ENCODE results near the gene DYSF.

The DYSF gene

DNA sequence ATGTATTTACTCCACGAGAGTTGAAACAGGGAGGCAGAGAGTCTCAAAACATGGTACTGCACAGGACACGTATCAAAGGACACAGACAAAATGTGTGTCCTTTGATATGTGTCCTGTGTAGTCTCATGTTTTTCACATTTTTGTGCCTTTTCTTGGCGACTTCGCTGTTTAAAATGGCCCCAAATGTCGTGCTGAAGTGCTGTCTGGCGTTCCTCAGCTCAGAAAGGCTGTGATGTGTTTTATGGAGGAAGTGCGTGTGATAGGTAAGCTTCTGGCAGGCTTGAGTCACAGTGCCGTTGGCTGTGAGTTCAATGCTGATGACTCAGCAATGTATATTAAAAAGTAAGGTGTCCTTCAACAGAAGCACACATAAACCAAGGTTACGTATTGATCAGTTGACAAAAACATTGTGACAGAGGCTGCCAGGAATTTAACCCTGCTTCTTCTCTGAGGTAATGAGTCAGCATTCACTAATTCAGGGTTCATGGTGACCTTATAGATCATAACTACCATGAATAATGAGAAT lies 78.2 kb downstream of the DYSF start:
- DNase-seq, result no peak

DNA sequence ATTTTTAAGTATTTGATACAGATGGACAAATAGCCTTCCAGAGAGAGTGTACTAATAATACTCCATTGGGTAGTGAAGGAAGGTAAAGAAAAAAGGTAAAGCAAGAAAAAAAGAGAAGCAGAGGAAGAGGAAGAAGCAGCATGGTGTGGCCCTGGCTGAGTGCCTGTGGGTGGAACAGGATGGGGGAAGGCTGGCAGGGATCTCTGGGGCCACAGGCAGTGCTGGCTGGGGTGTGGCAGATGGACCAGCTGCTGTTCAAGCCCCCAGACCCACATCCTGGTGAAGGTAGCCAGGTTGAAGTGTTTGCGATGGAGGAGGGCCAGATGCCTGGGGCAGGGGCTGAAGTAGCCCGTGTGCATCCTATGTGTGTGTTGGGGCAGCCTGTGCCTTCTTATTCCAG lies 79.0 kb downstream of the DYSF start:
- DNase-seq, result no peak

DNA sequence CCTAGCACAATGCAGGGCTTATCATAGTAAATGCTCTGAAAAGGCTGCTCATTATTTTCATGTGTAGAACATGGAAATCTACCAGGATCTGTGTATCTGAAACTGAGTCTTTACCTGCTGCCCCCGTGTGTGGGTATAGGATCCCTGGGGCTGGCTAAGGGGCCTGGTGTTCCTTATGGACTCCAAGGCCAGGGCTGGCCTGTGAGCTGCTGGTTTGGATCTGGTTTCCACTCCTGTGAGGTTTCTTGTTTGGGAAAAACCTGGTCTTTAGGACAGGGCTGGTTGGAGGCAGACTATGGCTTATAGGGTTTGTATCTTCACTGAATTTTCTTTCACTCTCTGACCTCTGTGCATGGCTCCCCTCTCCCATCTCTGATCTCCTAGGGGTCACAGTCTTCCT lies 80.8 kb downstream of the DYSF start:
- DNase-seq, result no peak

DNA sequence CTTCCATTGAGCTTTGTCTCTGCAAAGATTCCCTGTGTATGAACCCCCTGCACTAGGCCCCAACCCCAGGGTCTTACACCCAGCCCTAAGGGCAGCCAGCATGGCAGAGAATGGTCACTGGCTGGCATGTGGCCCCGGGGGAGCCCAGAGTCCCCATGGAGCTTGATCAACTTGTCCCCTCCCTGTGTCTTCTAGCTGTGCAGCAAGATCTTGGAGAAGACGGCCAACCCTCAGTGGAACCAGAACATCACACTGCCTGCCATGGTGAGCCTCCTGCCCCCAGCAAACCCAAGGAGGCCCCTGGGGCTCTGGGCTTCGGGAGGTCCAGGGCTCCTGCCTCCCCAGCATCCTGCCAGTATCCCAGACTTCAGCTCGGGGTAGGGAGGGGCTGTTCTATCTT lies 81.5 kb downstream of the DYSF start:
- DNase-seq, result no peak

DNA sequence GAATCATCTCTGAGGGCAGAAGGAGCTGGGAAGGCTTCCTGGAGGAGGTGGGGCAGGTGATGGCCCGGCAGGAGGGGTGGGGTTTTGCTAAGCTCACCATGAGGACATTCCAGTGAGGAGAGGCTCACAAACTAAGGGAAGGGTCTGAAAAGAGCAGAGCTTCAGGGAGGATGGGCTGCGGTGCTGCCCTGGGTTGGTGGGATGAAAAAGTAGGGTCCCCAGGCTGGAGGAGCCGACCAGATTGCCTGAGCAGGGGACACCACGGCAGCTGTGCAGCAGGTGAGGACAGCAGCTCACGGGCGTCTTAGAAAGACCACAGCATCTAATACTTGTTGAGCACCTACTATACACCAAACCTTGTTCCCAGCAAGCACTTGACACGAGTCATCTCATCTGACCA lies 82.2 kb downstream of the DYSF start:
- DNase-seq, result no peak

DNA sequence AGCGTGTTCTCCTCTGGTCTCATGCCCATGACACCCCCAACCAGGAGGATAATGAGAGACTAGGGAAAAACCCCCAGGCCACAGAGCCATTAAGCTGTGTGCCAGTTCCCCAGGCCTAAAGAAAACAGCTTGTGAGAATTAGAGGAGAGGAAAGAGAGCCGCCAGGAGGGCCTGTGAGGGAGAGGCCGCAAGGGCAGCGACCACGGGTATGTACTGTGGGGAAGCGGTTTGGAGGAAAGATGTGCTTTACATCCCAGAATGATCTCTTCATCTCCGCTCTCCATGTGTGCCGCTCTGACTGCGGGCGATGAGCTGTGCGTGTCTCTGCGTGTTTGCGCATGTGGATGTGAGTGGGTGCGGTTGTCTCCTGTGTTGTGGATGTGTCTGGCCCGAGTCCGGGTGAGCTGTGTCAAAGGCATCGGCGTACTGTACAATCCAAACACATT lies 82.9 kb downstream of the DYSF start:
- DNase-seq, result no peak

DNA sequence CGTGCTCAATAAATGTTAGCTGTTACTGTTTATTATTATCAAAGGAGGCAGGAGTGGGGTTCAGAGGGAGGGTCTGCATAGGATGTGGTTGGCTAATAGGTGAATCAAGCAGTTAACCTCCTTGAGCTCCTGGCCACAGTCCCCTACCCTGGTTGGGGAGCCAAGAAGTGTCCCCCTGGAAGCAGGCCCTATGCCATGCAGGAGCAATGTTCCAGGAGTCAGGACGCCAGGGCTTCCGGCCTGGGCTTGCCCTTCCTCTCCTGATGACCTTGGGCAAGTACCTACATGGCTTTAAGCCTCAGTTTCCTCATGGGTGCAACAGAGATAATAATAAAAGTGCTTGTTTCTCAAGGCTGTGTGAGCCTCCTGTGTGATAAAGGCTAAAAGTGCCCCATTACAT lies 84.9 kb downstream of the DYSF start:
- no peak for DNase-seq

DNA sequence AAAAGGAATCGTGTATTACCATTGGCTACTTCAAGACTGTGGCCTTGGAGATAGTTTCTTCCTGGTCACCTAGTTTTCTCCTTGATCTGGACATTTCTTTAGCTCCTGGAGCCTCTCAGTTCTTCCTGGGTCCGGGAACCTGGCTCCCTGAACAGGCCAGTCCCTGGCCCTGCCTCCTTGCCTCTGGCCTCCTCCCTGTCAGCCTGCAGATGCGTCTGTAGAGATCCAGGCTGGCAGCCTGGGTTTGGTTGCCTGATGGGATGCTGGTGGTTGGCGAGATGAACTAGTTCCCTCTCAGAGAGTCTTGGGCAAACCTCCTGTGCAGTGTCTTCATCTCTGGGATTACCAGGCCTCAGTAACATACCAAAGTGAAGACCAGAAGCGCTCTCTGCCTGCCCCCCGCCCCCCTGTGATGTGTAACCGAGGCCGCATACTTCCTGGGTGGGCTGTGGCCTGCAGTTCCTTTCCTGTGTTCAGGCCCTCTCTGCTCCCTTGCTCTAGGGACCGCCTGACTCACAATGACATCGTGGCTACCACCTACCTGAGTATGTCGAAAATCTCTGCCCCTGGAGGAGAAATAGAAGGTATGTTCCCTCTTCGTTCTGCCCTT lies 85.4 kb downstream of the DYSF start:
- DNase-seq, result no peak

DNA sequence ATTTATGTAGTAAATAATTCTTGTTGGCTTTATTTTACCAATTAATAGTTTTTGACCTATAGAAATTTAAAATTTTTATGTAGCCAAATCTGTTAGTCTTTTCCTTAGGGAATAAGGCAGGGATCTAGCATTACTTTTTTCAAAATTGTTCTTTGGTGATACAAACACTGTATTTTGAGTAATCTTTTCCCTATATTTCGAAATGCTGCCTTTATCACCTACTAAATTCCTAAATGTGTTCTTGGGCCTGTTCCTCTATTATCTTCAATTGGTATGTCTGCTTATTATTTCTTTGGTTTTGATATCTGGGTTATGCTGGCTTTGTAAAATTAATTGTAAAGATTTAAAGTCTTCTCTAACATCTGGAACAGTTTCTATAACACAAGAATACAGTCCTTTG lies 87.5 kb downstream of the DYSF start:
- no peak for DNase-seq

DNA sequence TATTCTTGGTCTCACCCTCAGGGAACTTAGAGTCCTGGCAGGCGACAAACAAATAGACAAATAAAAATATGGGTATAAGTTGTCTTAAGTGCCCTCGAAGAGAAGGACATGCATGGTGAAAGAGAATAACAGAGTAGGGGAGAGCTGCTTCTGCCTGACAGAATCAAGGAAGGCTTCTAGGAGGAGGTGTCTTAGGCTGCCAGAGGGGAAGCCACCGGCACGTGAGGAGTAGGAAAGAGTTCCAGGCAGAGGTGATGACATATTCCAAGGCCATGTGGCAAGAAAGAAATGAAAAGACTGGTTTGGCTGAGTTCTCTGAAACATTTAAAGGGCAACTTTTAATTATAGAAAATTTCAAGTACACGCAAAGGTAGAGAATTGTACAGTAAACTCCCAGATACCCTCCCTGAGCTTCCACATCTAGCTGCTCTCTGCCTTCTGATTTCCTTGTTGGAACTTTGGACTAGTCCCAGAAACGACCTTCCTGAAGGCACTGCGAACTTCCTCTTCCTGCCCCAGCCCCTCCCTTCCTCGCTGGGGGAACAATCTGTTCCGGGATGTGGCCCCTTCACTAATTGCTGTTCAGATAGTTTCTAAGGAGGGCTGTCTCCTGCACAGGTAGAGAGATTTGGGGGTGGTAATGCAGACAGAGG lies 91.7 kb downstream of the DYSF start:
- DNase-seq, result no peak

DNA sequence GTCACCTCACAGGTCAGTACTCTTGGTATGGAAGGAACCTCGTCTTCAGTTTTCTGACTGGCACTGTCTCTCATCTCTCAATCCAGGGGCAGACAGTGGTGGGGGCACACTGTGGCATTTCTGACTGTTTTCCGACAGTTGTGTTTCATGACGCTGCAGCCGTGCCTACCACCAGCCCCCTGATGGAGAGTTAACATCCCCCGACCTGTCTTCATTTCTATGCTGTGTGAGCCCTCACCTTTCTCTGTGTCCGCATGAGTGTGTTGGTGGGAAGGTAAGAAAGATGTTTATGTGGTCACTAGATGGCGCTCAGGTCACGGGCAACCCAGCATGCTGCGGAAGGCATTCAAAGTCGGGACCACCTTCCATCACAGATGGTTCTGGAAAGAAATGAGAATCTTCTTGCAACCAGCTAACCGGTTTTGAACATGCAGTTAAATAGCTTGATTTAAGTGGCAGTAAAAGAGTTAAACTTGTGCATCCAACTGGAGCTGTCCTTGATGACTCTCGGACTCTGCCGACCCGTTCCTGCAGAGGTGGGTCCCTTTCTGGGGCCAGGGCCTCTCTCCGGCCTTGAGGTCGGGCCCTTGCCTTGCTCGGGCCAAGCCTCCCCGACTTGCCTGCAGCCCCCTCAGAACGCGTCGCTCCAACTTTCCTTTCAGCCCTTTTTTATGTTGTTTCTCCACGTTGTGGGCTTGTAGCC lies 92.4 kb downstream of the DYSF start:
- DNase-seq, result peak; percentile 52 to 58

DNA sequence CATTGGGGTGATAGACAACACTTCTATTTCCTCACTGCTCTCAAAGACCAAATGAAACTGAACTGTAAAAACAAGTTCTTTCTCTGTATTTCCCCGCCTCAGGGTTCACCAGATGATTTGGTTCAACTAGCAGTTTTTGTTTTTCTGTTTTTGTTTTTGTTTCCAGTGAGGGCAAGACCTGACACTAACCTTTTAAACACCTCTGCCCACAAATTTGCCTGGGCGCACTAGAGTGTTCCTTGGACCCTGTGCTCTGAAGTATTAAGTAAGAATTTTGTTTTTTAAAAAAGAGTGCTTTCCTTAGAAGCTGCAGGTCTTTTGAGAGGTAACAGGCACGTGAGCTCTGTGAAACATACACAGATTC lies 92.9 kb downstream of the DYSF start:
- DNase-seq, result no peak

DNA sequence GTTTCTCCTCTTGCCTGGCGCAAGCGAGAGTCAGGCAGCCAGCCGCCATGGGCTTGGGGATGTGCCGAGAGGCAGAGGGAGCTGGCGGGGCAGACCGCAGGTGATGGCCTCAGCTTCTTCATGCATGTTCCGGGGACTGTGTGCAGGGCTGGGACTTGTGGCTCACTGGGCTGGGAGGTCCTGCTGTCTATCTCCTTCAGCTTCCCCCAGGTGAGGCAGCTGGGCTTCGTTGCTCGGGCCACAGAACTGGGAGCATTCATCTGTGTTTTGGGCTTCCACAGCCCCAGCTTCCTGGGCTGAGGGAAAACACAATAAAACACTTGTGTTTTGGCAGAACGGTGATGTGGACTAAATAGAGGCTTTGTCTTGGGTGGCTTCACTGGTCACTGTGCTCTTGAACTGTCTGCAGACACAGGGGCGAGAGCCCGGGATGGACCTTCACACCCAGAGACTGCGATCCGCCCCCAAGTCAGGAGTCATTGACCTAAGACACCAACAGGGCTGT lies 93.5 kb downstream of the DYSF start:
- no peak for DNase-seq

DNA sequence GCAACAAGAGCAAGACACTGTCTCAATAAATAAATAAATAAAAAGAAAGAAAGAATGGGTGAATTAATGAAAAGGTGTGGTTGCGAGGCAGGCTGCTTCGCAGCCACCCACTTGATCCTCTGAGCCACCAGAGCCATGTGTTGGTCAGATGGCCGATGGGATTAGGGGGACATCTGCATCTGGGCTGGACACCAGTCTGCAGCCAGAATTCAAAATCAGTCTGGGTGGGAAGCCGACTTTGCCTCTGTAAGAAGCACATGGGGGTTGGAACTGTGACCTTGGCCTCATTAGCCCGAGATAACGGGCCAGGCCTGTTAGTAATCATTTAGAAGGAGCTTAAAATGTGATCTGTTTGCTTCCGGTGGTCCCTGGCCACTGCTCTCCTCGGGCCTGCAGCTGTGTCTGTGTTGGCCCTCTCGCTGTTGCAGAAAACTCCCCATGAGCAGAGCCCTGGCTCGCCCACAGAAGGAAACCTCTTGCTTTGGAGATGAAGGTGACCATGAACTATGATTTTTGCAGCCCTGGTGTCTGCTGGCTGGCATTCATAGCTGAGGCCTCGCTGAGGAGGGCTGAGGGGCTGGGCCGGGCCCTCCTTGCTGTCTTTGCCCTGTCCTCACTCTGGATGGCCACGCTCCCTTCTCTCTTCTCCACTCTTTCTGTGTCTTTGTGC lies 94.4 kb downstream of the DYSF start:
- no peak for DNase-seq

DNA sequence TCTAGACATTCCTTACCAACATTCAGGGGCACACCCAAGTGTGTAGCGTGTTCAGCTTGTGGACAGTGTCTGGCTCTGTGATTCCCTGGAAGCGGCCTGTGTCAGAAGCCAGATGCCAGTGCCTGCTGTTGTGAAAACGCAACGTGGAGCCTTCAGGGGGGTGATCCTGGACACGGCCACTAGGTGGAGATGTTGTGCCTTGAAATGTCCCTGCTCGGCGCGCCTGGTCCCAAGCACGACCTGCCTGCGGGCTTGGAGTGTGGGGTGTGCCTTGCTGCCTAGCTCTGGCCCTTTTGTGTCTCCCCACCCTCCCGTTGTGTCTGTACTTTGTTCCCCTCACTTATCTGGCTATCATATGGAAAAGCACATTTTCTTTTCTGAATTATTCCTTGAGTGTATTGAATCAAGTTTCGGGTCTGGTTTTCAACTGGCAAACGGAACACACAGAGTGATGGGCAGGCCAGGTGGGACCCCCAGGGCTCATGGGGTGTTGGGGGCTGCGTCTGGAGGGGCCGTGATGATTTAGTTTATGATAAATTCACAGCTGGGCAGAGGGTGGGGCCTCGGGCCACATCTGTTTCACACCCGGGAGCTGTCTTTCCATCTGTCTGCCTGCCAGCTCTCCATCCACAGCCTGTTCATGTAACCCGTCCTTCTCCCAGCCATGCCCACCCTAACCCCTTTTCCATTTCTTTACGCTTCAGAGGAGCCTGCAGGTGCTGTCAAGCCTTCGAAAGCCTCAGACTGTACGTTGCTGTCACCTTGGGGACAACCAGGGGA lies 95.5 kb downstream of the DYSF start:
- peak; percentile 5 to 24 for DNase-seq

DNA sequence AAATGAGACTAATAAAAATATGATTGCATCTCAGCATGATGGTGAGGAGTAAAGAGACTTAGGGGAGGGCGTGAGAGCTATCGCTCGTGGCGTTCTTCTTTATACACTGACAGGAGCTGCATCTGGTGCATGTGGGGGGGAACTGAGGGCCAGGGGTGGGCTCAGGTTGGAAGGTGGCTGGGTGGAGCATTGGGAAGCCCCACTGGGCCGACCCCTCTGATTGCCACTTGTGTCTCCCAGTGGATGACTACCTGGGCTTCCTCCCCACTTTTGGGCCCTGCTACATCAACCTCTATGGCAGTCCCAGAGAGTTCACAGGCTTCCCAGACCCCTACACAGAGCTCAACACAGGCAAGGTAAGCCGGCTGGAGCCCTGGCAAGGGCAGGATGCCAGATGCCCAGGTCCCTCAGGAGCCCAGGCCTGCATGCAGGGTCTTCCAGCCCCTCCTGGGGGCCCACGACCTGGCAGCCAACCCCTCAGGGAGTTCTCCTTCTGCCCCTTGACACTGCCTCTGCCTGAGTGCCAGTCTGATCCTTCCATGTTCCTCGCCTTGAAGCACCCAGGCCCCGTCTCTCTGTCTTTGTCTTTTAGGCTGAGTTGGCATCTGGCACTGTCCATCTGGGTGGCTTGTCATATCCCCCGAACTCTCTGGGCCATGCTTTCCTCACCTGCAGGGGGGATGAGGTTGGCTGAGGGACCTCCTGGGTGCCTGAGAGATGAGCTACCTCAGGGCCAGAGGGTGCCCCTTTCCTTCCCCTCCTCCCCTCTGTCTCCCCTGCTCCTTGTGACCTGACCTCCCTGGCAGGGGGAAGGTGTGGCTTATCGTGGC lies 97.7 kb downstream of the DYSF start:
- no peak for DNase-seq

DNA sequence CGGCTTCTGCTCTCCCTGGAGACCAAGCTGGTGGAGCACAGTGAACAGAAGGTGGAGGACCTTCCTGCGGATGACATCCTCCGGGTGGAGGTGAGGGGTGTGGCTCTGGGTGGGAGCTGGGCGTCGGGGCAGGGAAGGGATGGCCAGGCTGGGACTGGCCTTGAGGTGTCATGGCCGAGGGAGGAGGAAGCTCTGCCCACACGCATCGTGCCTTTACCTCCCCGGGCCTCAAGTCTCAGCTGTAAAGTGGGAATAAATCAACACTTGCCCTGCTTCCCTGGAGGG lies 98.2 kb downstream of the DYSF start:
- DNase-seq, result no peak

DNA sequence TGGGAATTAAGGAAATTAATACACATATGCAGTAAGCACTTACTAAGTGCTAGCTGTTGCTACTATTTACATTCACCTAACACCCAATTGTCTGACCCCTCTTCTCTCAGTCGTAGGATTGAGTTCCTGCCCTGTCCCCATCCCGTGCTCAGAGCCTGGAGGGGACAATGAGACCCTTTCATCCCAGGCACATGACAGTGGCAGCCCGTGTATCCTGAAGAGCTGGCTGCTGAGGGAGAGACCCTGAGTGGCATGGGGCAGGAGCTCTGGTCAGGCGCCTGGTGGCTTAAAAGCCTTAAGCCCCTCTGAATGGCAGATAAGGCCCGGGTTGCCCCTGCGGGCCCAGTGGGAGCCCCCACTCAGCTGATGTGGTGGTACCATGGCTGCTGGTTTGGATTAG lies 99.0 kb downstream of the DYSF start:
- no peak for DNase-seq

DNA sequence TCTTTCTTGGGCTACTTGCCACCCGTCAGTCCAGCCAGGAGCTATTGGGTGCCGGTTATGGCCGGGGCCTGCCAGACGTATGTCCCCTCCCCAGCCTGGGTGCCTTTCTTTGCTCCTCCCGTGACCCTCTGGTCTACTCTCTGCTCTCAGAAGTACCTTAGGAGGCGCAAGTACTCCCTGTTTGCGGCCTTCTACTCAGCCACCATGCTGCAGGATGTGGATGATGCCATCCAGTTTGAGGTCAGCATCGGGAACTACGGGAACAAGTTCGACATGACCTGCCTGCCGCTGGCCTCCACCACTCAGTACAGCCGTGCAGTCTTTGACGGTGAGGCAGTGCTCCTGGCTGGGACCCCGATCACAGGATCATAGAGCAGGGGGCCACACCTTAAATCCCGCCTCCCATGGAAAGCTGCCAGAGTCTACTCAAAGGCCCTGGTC lies 99.5 kb downstream of the DYSF start:
- DNase-seq, result no peak

DNA sequence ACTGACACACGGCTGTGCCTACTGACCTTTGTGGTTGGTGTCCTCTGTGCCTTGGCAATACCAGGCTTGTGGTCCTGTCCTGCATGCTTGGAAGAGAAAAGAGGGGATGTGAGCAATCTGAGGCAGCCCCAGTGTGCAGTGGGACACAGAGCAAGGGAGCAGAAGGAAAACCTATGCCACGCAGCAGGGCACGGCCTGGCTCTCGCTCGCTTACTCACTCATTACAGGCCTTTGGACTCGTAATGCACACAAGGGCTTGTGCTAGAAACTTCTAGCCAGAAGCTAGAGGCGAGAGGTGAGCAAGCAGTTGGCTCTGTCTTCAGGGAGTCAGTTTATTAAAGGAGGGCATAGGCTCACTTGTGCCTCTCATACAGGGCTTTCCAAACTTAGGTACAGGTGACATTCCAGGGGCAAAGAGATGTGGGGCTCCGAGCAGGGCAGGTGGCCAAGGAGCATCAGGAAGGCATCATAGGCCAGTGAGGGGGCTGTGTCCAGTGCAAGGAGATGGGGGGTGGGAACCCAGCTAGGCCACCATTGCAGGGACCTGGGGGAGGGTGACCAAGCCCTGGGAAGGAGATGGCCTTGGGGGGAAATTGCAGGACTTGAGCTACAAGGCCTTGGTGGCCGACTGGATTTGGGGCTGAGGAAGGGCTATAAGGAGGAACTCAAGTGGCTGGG lies 100.8 kb downstream of the DYSF start:
- DNase-seq, result no peak

DNA sequence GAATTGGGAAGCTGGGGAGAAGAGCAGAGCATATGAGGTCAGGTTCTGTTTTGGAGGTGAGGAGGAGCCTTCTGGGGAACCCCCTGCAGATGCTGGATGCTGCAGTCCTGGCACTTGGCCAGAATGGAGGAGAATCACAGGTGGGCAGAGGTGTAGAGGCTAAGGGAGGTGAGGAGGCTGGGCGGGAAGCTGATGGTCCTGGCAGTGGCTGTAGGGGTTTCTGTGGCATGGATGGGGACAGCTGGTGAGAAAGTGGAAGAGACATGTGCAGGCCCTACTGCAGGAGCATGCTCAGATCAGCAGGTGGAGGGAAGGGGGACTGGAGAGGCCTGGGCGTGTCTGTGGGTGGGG lies 101.3 kb downstream of the DYSF start:
- no peak for DNase-seq

All from SHP77 (cell line).